ENCODE results near the gene SLC24A1.
"Not testable (repeated sequence)": the region's sequence is repeated elsewhere in the genome, so short reads cannot be mapped to it uniquely, and the experiment has no call there.

Gene SLC24A1

GRCh38 chr15:65621638-65622037, at the start of gene SLC24A1:
Gene SLC24A1, plus strand, starts transcription at chr15:65621938. Its CDS starts 2,143 bp downstream, at chr15:65624081.
- DNase-seq: no peak

- DNase-seq: no peak
Measured at GRCh38 chr15:65571971-65572370, 49.8 kb upstream of the SLC24A1 start.

- no peak for DNase-seq
Measured at GRCh38 chr15:65576664-65577063, 45.1 kb upstream of the SLC24A1 start.

- no peak for DNase-seq
Measured at GRCh38 chr15:65577129-65577996, 44.4 kb upstream of the SLC24A1 start.

GRCh38 chr15:65578904-65579728, 42.6 kb upstream of the SLC24A1 start:
- DNase-seq: no peak

- DNase-seq: no peak
Measured at GRCh38 chr15:65579762-65580161, 42.0 kb upstream of the SLC24A1 start.

GRCh38 chr15:65580287-65580686, 41.5 kb upstream of the SLC24A1 start:
- no peak for DNase-seq

- peak; percentile 56 for DNase-seq
Measured at GRCh38 chr15:65583701-65584100, 38.0 kb upstream of the SLC24A1 start.

- DNase-seq: no peak
Measured at GRCh38 chr15:65584241-65584640, 37.5 kb upstream of the SLC24A1 start.

GRCh38 chr15:65587094-65587493, 34.6 kb upstream of the SLC24A1 start:
- no peak for DNase-seq

- peak; percentile 14 for DNase-seq
Measured at GRCh38 chr15:65595960-65596359, 25.8 kb upstream of the SLC24A1 start.

GRCh38 chr15:65598468-65598867, 23.3 kb upstream of the SLC24A1 start:
- DNase-seq: no peak

GRCh38 chr15:65599677-65600076, 22.1 kb upstream of the SLC24A1 start:
- no peak for DNase-seq

- no peak for DNase-seq
Measured at GRCh38 chr15:65603134-65603533, 18.6 kb upstream of the SLC24A1 start.

- DNase-seq: no peak
Measured at GRCh38 chr15:65603559-65603958, 18.2 kb upstream of the SLC24A1 start.

- peak; percentile 96 for DNase-seq
Measured at GRCh38 chr15:65610871-65611718, 10.6 kb upstream of the SLC24A1 start, which contains the start of gene INTS14. Gene INTS14, minus strand, starts transcription at chr15:65611131. Its CDS starts 3,751 bp downstream, at chr15:65607380.

GRCh38 chr15:65611888-65612615, 9.7 kb upstream of the SLC24A1 start:
- no peak for DNase-seq

GRCh38 chr15:65612616-65612946, 9.2 kb upstream of the SLC24A1 start:
- no peak for DNase-seq

GRCh38 chr15:65612949-65613744, 8.6 kb upstream of the SLC24A1 start:
- DNase-seq: no peak

GRCh38 chr15:65615887-65616286, 5.9 kb upstream of the SLC24A1 start:
- not testable (repeated sequence) for DNase-seq

GRCh38 chr15:65618560-65619109, 3.1 kb upstream of the SLC24A1 start:
- DNase-seq: no peak

Data from CD4-positive, alpha-beta T cell treated with Interleukin-6 for 4 hours (primary cell).